Measurements from ENCODE around the gene PGS1.
A peak's percentile ranks its signal among the peaks of the same experiment; 100 is the strongest.

The PGS1 gene

GRCh38 chr17:78366109-78366848, 12.2 kb upstream of the PGS1 start:
- no peak for DNase-seq

- DNase-seq, result no peak
Observed at GRCh38 chr17:78367193-78367592, 11.3 kb upstream of the PGS1 start.

GRCh38 chr17:78368348-78368747, 10.1 kb upstream of the PGS1 start:
- DNase-seq, result no peak

GRCh38 chr17:78368854-78369495, 9.5 kb upstream of the PGS1 start:
- DNase-seq, result no peak

- no peak for DNase-seq
Observed at GRCh38 chr17:78369791-78370381, 8.6 kb upstream of the PGS1 start.

GRCh38 chr17:78371056-78371455, 7.4 kb upstream of the PGS1 start:
- no peak for DNase-seq

- no peak for DNase-seq
Observed at GRCh38 chr17:78372841-78373240, 5.6 kb upstream of the PGS1 start.

- no peak for DNase-seq
Observed at GRCh38 chr17:78374189-78374588, 4.3 kb upstream of the PGS1 start.

GRCh38 chr17:78374631-78375274, 3.7 kb upstream of the PGS1 start:
- no peak for DNase-seq

- DNase-seq, result no peak
Observed at GRCh38 chr17:78375401-78376151, 2.9 kb upstream of the PGS1 start.

- DNase-seq, result no peak
Observed at GRCh38 chr17:78376161-78376560, 2.3 kb upstream of the PGS1 start.

- no peak for DNase-seq
Observed at GRCh38 chr17:78377858-78378224, 608 bp upstream of the PGS1 start.

GRCh38 chr17:78379131-78379491, 662 bp downstream of the PGS1 start:
- DNase-seq, result no peak

- no peak for DNase-seq
Observed at GRCh38 chr17:78380370-78380769, 1.9 kb downstream of the PGS1 start.

GRCh38 chr17:78381601-78382232, 3.3 kb downstream of the PGS1 start:
- DNase-seq, result peak; percentile 48 to 63

- DNase-seq, result peak; percentile 42 to 44
Observed at GRCh38 chr17:78383725-78384471, 5.4 kb downstream of the PGS1 start.

GRCh38 chr17:78384479-78385175, 6.2 kb downstream of the PGS1 start:
- DNase-seq, result no peak

- no peak for DNase-seq
Observed at GRCh38 chr17:78387977-78388941, 9.8 kb downstream of the PGS1 start.

- no peak for DNase-seq
Observed at GRCh38 chr17:78390241-78391050, 12.0 kb downstream of the PGS1 start.

Measured in activated CD4-positive, alpha-beta T cell treated with anti-CD3 and anti-CD28 coated beads, Interleukin-2, amount 50 U/mL, for 4 hours (primary cell).